Esophagus squamous epithelium (tissue), 5 donors: ENCODE measurements around the gene SOX10. TPM values are rescaled to one million over a fixed set of nuclear protein-coding genes. Genes with fewer than 3 reads are reported as not detected.
A peak's percentile ranks its signal among the peaks of the same experiment; 100 is the strongest.

Experiments
- DNase-seq: peaks from one replicate; lab custom pipeline; 2025; lab: John Stamatoyannopoulos, UW
- H3K27ac ChIP-seq, 4 donors: fragments of 200-600 bp; sonication (generic); one replicate each; pipeline ENCODE4 v1.5.1; 2016 to 2019; ENCODE audit warnings: mild to moderate bottlenecking in 1 of 4
- H3K27me3 ChIP-seq, 4 donors: fragments of 200-600 bp; sonication (generic); 1 replicate in 3 of 4; 2 replicates in 1 of 4; pipeline versions ENCODE4 v1.5.1 to v1.6.0; 2017 to 2021; ENCODE audit warnings: antibody characterized with exemption in 1 of 4
- H3K36me3 ChIP-seq, 3 donors: fragments of 200-600 bp; sonication (generic); one replicate each; pipeline ENCODE4 v1.5.1; 2016 to 2019
- H3K4me1 ChIP-seq, 3 donors: fragments of 200-600 bp; sonication (generic); one replicate each; pipeline ENCODE4 v1.5.1; 2017 to 2019
- H3K4me3 ChIP-seq, 4 donors: fragments of 200-600 bp; sonication (generic); 1 replicate in 3 of 4; 2 replicates in 1 of 4; pipeline ENCODE4 v1.5.1; 2016 to 2019; ENCODE audit warnings: mild to moderate bottlenecking in 2 of 4, moderate library complexity in 1 of 4
- H3K9me3 ChIP-seq, 3 donors: fragments of 200-600 bp; sonication (generic); one replicate each; pipeline ENCODE4 v1.5.1; 2016 to 2019
- POLR2A ChIP-seq, 4 donors: fragments of 450-650 bp; IDR thresholded peaks; one replicate each; pipeline ENCODE4 v1.6.1; 2017; ENCODE audit warnings: antibody characterized with exemption in 4 of 4, mild to moderate bottlenecking in 4 of 4, moderate library complexity in 3 of 4
- WGBS, 2 donors: methylation state at CpG; one replicate each; pipeline ENCODE4 v1.1.5; 2018; 5-methylcytosine and 5-hydroxymethylcytosine counted together
- intact Hi-C: fragments of 100-400 bp; cut with DNase I; formaldehyde crosslinking; loops from one replicate; pipeline ENCODE4 v1.15.0; 2022
- total RNA-seq, 4 donors: library from RNA; depleted of rRNA; stranded (reverse); fragments of >200 nt; gene quantifications; one replicate each; pipeline ENCODE4 v1.1.0, GENCODE V29; 2016
- TF ChIP-seq, protein P1 (sequence below), 6 experiments: fragments of 450-650 bp in 4 of 6; fragments of 200-600 bp in 2 of 6; sonication (generic) in 2 of 6; IDR thresholded peaks; one replicate each; pipeline ENCODE4 v1.5.1; 2016 to 2019; ENCODE audit warnings: antibody characterized with exemption in 6 of 6, mild to moderate bottlenecking in 4 of 6, moderate library complexity in 4 of 6
- donor health status: DM: yes; HTN: yes; CAD: no.

Gene SOX10
- total RNA-seq, 4 donors from 2014 or later, result 0.44 to 1.7 (median 1.5) TPM; not detected in 1

GRCh38 chr22:37998543-37998942 lies 14.2 kb upstream of the SOX10 start:
- WGBS, 2 donors, result 49 to 78% methylated on average over 3 to 5 of the region's 7 CpGs
- intact Hi-C loops, result no loop called here
- H3K27me3 ChIP-seq, result no peaks in the 10 kb centered on the region
- H3K27ac ChIP-seq, result peak overlapping the region in 1 of 4 donors; percentile 14
- H3K36me3 ChIP-seq, result no peaks in the 10 kb centered on the region
- no peak for DNase-seq
- H3K9me3 ChIP-seq, result no peaks in the 10 kb centered on the region
- no peak for TF ChIP-seq POLR2A (IDR thresholded peaks at IDR 0.05)
- TF ChIP-seq, protein P1, sequence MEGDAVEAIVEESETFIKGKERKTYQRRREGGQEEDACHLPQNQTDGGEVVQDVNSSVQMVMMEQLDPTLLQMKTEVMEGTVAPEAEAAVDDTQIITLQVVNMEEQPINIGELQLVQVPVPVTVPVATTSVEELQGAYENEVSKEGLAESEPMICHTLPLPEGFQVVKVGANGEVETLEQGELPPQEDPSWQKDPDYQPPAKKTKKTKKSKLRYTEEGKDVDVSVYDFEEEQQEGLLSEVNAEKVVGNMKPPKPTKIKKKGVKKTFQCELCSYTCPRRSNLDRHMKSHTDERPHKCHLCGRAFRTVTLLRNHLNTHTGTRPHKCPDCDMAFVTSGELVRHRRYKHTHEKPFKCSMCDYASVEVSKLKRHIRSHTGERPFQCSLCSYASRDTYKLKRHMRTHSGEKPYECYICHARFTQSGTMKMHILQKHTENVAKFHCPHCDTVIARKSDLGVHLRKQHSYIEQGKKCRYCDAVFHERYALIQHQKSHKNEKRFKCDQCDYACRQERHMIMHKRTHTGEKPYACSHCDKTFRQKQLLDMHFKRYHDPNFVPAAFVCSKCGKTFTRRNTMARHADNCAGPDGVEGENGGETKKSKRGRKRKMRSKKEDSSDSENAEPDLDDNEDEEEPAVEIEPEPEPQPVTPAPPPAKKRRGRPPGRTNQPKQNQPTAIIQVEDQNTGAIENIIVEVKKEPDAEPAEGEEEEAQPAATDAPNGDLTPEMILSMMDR (IDR thresholded peaks at IDR 0.05), result no peak
- peaks cover 18 to 54% (median 27%) of the 10 kb centered on the region in 3 donors for H3K4me1 ChIP-seq
- no peak overlapping the region for H3K4me3 ChIP-seq

DNA sequence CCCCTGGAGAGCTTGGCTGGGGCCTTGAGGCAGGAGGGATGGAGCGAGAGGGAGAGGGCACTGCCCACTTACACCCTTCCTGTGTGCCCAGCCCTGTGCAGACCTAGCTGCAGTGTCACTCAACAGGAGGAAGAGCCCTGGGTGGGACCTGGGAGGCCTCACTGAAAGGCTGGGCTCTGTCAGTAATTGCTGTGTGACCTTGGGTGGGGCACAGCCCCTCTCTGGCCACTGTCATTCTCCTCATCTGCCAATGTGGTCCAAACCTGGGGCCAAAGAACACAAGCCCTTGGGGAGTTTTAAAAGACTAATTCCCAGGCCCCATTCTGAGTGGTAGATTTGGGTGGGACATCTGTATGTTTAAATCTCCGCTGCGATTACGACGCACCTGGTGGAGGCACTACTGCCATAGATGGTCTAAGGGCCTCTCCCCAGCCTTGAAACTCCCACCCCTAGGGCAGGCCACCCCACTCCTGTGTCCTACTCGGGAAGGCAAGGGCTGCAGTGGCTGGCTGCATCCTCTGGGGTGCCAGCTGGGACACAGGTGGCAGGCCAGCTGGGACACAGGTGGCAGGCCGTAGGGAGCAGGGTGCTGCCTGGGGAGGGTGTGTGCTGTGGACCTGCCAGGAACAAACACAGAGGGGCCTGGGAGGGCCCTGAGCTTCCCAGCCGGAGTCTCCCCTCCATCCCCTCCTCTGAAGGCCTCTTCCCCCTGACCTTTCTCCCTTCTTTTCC lies 12.3 kb upstream of the SOX10 start:
- TF ChIP-seq POLR2A (IDR thresholded peaks at IDR 0.05), result no peak
- TF ChIP-seq, protein P1 (IDR thresholded peaks at IDR 0.05), result peak in 1 of 6 experiments; percentile 28
- Histone ChIP-seq H3K4me3 (no peak overlapping the region), H3K27ac (peak overlapping the region in 1 of 4 donors; percentile 6), H3K27me3 (no peaks in the 10 kb centered on the region), H3K9me3 (no peaks in the 10 kb centered on the region), H3K36me3 (no peaks in the 10 kb centered on the region), H3K4me1 (peaks cover 18 to 54% (median 27%) of the 10 kb centered on the region in 3 donors)
- 57 to 88% methylated on average over 2 to 6 of the region's 8 CpGs for WGBS, 2 donors
- intact Hi-C loops, result no loop called here
- DNase-seq, result no peak

DNA sequence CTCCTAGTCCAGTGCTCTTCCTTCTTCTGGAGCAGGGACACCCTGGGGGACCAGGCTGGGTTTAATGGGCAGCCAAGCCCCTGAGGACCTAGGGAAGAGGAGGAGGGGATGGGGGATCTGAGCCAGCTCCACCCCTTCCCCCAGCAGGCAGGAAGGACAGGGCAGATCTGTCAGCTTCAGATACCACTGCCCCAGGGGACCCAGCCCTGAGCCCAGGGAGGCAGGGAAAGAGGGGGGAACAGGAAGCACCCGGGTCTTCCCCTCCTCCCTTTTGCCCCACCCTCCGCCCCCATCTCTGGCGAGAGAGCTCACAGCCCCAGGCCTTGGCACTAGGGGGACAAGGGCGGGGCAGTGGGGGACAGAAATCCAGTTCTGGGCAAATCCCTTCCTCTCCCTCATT lies 11.7 kb upstream of the SOX10 start:
- DNase-seq, result no peak
- no peak overlapping the region for H3K4me3 ChIP-seq

GRCh38 chr22:37995460-37995859 lies 11.1 kb upstream of the SOX10 start:
- Histone ChIP-seq H3K36me3 (no peaks in the 10 kb centered on the region), H3K27ac (no peak overlapping the region), H3K27me3 (no peaks in the 10 kb centered on the region), H3K4me1 (peaks cover 18 to 47% (median 26%) of the 10 kb centered on the region in 3 donors), H3K9me3 (no peaks in the 10 kb centered on the region), H3K4me3 (no peak overlapping the region)
- intact Hi-C loops, result no loop called here
- WGBS, 2 donors, result 81 to 91% methylated on average over 4 of the region's 4 CpGs
- no peak for DNase-seq
- TF ChIP-seq, protein P1 (IDR thresholded peaks at IDR 0.05), result no peak
- TF ChIP-seq POLR2A (IDR thresholded peaks at IDR 0.05), result no peak

More for the DNA sequence above, 11.7 kb upstream of the SOX10 start:
- WGBS, 2 donors, result no CpG with 5 or more reads among the region's 4 CpGs
- intact Hi-C loops, result no loop called here
- Histone ChIP-seq H3K36me3 (no peaks in the 10 kb centered on the region), H3K4me1 (peaks cover 18 to 54% (median 27%) of the 10 kb centered on the region in 3 donors), H3K27ac (no peak overlapping the region), H3K9me3 (no peaks in the 10 kb centered on the region), H3K27me3 (no peaks in the 10 kb centered on the region)
- TF ChIP-seq, protein P1 (IDR thresholded peaks at IDR 0.05), result no peak
- TF ChIP-seq POLR2A (IDR thresholded peaks at IDR 0.05), result no peak

DNA sequence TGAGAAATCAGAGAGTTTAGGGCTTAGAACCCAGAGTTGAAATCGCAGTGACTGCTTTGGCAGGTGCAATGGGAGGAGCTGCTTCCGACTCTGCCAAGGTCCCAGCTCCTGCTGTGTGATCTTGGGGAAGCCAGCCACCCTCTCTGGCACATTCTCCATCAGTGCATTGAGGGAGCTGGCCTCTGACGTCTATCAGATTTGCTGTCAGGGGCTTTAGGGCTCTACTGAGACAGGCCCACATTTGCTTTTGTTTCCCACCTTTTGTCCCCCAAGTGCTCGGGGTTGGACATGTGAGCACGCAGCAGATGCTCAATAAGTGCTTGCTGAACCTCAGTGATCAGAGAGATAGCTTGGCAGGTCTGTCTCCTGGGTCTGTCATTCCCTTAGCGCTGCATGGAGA lies 10.6 kb upstream of the SOX10 start:
- TF ChIP-seq POLR2A (IDR thresholded peaks at IDR 0.05), result no peak
- TF ChIP-seq, protein P1 (IDR thresholded peaks at IDR 0.05), result no peak

More for the DNA sequence above, 10.6 kb upstream of the SOX10 start:
- intact Hi-C loops, result no loop called here
- H3K36me3 ChIP-seq, result no peaks in the 10 kb centered on the region
- DNase-seq, result no peak
- no peaks in the 10 kb centered on the region for H3K9me3 ChIP-seq
- no peaks in the 10 kb centered on the region for H3K27me3 ChIP-seq
- no peak overlapping the region for H3K4me3 ChIP-seq
- H3K4me1 ChIP-seq, result peaks cover 18 to 43% (median 21%) of the 10 kb centered on the region in 3 donors
- no peak overlapping the region for H3K27ac ChIP-seq
- 83 to 92% methylated on average over 4 to 5 of the region's 6 CpGs for WGBS, 2 donors
